ENCODE data around the gene PDGFC. TPM values are rescaled to one million over a fixed set of nuclear protein-coding genes. Genes with fewer than 3 reads are reported as not detected.

PDGFC gene
- total and polyA plus RNA-seq, 2 of the 8 experiments (the other 6 are each of a cell fraction or from before 2014, with no cell fraction given): 0.65 to 2.7 TPM

DNA sequence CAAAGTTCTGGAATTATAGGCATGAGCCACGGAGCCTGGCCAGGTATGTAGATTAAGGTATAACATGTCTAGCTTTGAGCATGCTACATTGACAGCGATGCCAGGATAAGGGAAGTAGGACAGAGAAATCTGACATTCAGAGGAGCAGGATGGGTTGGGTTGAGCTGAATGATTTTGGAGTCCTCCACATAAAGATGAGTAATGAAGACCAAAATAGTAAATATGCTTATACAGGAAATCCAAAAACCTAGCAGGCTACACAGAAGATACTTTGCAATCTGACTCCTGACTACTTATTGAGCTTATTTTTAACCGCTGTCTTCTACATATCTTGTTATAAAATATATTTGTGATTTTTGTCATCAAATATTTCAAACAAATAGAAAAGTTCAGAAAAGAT lies 69.7 kb downstream of the PDGFC start:
- 95% methylated on average over 3 of the region's 3 CpGs; no CpG with 5 or more reads in 1 of the 2 experiments for WGBS, 2 experiments (ENCODE audit: extremely low coverage in 1 of 2, insufficient coverage in 1 of 2, insufficient read length in 1 of 2, insufficient replicate concordance in 2 of 2, low coverage in 1 of 2, low lambda C conversion rate in 2 of 2, missing lambda C conversion rate in 1 of 2)
- H2BK15ac ChIP-seq (ENCODE audit: low read length): no peak overlapping the region
- no peak overlapping the region for H3K4me2 ChIP-seq (ENCODE audit: insufficient read depth in 1 of 2, low read depth in 2 of 2, low read length in 2 of 2)
- no peaks in the 10 kb centered on the region for H4K20me1 ChIP-seq (replicated peaks in 1 of 2; ENCODE audit: control insufficient read depth in 1 of 2, insufficient read depth in 2 of 2, low read length in 2 of 2)
- no peak overlapping the region for H2BK12ac ChIP-seq (ENCODE audit: low read depth, low read length)
- FAIRE-seq (no peak), DNase-seq (ENCODE audit: low read depth in 1 of 2, low spot score in 2 of 2) (no peak)
- H4K8ac ChIP-seq (ENCODE audit: extremely low read depth, insufficient read depth, low read length): no peak overlapping the region
- H2BK120ac ChIP-seq (replicated peaks; ENCODE audit: low read depth, low read length): no peak overlapping the region
- H3K23ac ChIP-seq (ENCODE audit: insufficient read length): no peak overlapping the region
- no peak overlapping the region for H3K56ac ChIP-seq (replicated peaks; ENCODE audit: insufficient read length, low read depth, low read length)
- H3K4ac ChIP-seq (replicated peaks; ENCODE audit: insufficient read length, low read depth, low read length): no peak overlapping the region
- ChIA-PET CTCF (ENCODE audit: partially characterized antibody) (interaction anchor here (1.7 kb wide), 1 partner anchor 15 kb away, joined by 3 read pairs; no protein-coding TSS in a partner anchor), POLR2A (ENCODE audit: partially characterized antibody) (no interaction called here)
- no peak overlapping the region for H3K14ac ChIP-seq (ENCODE audit: insufficient read length)
- H3K27me3 ChIP-seq (replicated peaks in 1 of 4; ENCODE audit: control insufficient read depth in 3 of 4, extremely low read depth in 1 of 4, insufficient read depth in 3 of 4, low read length in 3 of 4): no peaks in the 10 kb centered on the region
- no peaks in the 10 kb centered on the region for H3K36me3 ChIP-seq (ENCODE audit: control insufficient read depth in 2 of 4, insufficient read depth in 4 of 4, low read length in 3 of 4)
- H3K79me2 ChIP-seq (ENCODE audit: control insufficient read depth in 1 of 2, insufficient read depth in 2 of 2, low read length in 2 of 2): no peaks in the 10 kb centered on the region
- H2AK5ac ChIP-seq (ENCODE audit: low read depth, low read length): no peak overlapping the region
- no peaks in the 10 kb centered on the region for H3K79me1 ChIP-seq (ENCODE audit: low read depth, low read length)
- no peak overlapping the region for H3K4me3 ChIP-seq (ENCODE audit: extremely low read depth in 1 of 4, insufficient read depth in 2 of 4, low read depth in 3 of 4, low read length in 4 of 4)
- no peak overlapping the region for H2AFZ ChIP-seq (ENCODE audit: low read length)
- no peak overlapping the region for H4K91ac ChIP-seq (replicated peaks; ENCODE audit: insufficient read length, low read length)
- H3K27ac ChIP-seq (ENCODE audit: low read depth, low read length): no peak overlapping the region
- no peaks in the 10 kb centered on the region for H3K4me1 ChIP-seq (replicated peaks in 1 of 4; ENCODE audit: control insufficient read depth in 3 of 4, insufficient read depth in 4 of 4, low read length in 3 of 4)
- no peak overlapping the region for H4K5ac ChIP-seq (ENCODE audit: insufficient read length, low read depth, low read length)
- H3K23me2 ChIP-seq (ENCODE audit: low read depth, low read length): peaks cover 2% of the 10 kb centered on the region; the same call in 1 of the 2 replicates
- no peak overlapping the region for H2BK5ac ChIP-seq (ENCODE audit: low read depth, low read length)
- TF ChIP-seq SP2 (IDR thresholded peaks at IDR 0.05; ENCODE audit: low read length): no peak
- no peak for TF ChIP-seq YY1 (IDR thresholded peaks at IDR 0.05; ENCODE audit: low read depth, low read length)
- TF ChIP-seq TBP (IDR thresholded peaks at IDR 0.05; ENCODE audit: low read depth, low read length): no peak
- TF ChIP-seq ATF3 (IDR thresholded peaks at IDR 0.05; ENCODE audit: insufficient read depth, low read depth, low read length): no peak
- no peak for TF ChIP-seq EGR1 (IDR thresholded peaks at IDR 0.05; ENCODE audit: borderline replicate concordance, low read depth, low read length)
- TF ChIP-seq CBX8 (IDR thresholded peaks at IDR 0.05; ENCODE audit: borderline replicate concordance, low read depth, low read length): no peak
- no peak for TF ChIP-seq CREB1 (IDR thresholded peaks at IDR 0.05)
- no peak for TF ChIP-seq SAP30 (IDR thresholded peaks at IDR 0.05; ENCODE audit: insufficient read depth, insufficient replicate concordance, low read length)
- no peak overlapping the region for H3K18ac ChIP-seq (ENCODE audit: extremely low read depth, low read length)
- H3K9ac ChIP-seq (replicated peaks in 1 of 4; ENCODE audit: extremely low read depth in 1 of 4, low read depth in 3 of 4, low read length in 3 of 4): no peak overlapping the region
- no peaks in the 10 kb centered on the region for H3K9me3 ChIP-seq (ENCODE audit: insufficient read depth in 2 of 2, low read depth in 1 of 2, low read length in 1 of 2)
- H2BK20ac ChIP-seq (ENCODE audit: low read length): no peak overlapping the region
